Stimulated activated CD8-positive, alpha-beta memory T cell treated with anti-CD3 and anti-CD28 coated beads, Interleukin-15, amount 100 ng/mL, for 48 hours (primary cell): Measurements from ENCODE around the gene PRRC2C.
"Not testable (repeated sequence)": the region's sequence is repeated elsewhere in the genome, so short reads cannot be mapped to it uniquely, and the experiment has no call there.

Experiments
- DNase-seq, 2 donors: peaks; one replicate each; pipeline ENCODE4 v3.0.0-alpha.2; 2020; ENCODE audit warnings: low read depth in 2 of 2

Gene PRRC2C

DNA sequence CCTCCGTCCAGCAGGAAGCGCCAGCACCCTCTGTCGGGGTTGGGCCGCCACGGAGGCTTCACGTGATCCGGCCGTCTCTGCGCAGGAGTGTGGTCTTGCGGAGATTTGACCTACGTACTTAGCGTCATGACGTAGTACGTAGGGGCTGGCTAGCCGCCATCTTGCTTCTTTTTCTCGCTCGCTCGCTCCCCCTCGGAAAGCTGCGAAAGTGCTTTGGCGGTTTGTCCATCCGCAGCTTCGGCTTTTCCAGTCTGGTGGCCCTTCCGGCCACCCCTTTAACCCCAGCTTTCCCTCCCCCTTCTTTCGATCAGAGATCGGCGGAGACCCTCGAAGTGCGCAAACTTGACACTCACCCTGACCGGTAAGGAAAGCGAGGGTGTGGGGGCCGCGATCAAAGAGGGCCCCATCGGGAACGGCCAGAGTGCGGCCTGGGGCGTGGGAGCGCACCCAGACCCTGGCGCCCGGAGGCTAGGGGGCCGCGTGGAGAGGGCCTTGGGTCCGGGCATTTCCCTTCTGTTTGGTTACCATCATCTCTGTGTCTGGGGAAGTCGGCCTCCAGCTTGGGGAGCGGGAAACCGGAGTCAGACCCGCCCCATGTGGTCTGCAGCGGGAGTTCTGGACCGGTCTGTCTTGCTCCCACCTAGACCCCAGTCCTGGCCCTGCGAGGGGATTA, at the start of gene PRRC2C:
Gene PRRC2C (plus strand): TSS at position 156 of the 673 bp plus-strand sequence. CDS start 26,559 bp downstream, outside the sequence.
- DNase-seq = peak; percentile 85 to 88

DNA sequence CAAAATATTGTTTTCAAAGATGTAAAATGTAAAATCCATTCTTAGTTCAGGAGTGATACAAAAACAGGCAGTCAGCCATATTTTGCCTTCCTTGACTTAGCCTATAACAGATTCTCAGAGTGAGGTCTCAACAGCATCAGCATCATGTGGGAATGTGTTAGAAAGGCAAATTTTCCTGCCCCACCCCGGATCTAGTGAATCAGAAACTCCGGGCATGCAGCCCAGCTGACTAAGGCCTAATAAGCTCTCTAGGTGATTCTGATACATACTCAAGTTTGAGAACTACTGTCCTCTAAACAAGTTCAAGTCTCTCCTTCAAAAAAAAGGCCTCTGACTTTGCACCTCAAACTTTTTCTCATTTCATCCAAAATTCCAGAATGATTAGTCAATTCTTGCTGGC, 46.9 kb upstream of the PRRC2C start:
- no peak for DNase-seq

DNA sequence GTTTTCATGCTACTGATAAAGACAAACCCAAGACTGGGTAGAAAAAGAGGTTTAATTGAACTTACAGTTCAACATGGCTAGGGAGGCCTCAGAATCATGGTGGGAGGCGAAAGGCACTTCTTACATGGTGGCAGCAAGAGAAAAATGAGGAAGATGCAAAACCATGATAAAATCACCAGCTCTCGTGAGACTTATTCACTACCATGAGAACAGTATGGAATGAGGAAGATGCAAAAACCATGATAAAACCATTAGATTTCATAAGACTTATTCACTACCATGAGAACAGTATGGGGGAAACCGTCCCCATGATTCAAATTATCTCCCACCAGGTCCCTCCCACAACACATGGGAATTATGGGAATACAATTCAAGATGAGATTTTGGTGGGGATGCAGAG, 45.1 kb upstream of the PRRC2C start:
- DNase-seq = not testable (repeated sequence)

DNA sequence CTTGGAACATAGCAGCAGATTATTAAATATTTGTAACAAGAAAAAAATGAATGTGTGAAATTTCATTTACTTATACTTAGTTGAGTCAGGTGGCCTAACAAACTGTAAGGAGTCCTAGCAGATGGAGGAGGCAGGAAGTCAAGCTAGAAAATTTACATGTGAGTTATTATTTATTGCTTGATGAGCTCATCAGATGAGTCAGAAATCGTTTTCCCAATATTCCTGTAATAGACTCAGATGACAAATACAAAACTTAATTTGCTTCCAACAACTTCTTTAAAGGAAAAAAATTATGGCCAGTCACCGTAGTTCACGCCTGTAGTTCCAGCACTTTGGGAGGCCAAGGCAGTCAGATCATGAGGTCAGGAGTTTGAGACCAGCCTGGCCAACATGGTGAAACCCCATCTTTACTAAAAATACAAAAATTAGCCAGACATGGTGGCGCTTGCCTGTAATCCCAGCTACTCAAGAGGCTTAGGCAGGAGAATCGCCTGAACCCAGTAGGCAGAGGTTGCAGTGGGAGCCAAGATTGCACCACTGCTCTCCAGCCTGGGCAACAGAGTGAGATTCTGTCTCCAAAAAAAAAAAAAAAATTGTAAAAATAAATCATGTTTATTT, 43.9 kb upstream of the PRRC2C start:
- DNase-seq = not testable (repeated sequence)

DNA sequence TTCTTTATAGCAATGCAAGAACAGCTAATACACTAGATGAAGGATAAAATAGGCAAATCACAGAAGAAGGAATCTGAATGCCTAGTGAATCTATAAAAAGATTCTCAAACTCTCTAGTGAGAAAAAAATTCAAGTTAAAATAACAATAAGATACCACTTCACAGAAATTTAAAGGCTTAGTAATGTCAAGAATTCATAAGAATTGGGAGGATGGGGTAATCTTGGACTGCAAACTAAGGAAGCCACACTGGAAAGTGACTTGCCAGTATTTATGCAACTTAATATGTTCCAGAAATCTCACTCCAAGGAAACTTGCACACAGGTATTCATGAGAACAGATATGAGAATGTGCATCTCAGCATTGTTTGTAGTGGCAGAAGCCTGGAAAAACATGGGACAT, 38.9 kb upstream of the PRRC2C start:
- no peak for DNase-seq

DNA sequence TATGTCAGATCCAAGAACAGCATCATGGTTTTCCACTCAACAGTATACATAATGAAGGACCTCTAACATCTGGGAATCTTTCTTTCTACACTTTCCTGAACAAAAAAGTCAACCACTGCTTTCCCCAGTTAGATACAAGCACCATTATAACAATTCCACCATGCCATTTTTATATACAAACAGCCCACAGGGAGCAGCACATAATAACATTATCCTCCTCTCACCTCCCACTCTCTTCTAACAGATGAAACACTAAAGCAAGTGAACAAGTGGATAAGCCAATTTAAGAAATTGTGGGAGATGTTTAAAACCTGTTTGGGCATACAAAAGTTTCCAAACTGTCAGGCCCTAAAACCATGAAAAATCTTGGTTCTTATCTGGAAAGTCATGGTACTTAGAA, 29.4 kb upstream of the PRRC2C start:
- DNase-seq = no peak

DNA sequence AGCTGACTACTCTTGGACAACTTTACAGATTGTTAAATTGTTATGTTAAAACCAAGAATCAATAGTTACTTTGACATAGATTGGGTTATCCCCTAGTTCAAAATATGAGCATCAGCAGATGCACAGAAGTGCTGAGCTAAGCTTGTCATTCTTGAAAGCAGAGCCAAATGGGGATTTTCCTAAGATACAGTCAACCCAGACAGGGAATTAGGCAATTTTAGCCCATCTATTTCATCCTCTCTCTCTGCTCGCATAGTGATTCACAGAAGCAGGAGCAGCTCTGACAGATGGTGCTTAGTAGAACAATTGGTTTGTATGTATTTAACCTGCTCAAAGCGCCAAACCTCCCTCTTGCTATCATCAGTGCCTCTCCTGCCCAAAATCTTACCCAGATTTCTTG, 27.9 kb upstream of the PRRC2C start:
- DNase-seq = no peak

DNA sequence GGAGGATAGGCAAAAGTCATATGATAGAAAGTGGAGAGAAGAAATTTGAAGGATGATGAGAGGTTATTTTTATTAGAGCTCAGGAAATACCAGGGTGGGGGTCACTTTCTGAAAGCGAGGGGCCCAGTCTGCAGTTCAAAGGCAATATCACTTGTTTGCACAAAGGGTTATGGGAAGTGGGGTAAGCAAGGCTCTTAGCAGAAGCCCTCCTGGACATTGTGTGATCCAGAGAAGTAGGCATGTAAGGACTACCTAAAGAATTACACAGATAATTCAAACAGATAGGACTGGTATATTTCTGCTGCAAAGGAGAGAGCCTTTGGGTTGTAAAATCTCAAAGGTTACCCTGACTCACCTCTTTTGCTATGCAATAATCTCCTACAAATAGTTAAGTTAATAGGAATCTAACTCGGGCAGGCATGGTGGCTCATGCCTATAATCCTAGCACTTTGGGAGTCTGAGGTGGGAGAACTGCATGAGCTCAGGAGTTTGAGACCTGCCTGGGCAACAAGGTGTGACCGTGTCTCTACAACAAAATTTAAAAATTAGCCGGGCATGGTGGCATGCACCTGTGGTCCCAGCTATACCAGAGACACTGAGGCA, 25.2 kb upstream of the PRRC2C start:
- no peak for DNase-seq

DNA sequence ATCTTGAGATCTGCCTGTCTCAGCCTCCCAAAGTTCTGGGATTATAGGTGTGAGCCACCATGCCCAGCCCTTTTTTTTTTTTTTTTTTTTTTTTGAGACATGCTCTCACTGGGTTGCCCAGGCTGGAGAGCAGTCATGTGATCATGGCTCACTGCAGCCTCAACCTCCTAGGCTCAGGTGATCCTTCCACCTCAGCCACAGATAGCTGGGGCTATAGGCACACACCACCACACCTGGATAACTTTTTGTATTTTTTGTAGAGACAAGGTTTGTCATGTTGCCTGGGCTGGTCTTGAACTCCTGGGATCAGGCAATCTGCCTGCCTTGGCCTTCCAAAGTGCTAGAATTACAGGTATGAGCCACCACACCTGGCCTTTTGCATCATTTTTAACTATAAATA, 17.7 kb upstream of the PRRC2C start:
- DNase-seq = no peak

DNA sequence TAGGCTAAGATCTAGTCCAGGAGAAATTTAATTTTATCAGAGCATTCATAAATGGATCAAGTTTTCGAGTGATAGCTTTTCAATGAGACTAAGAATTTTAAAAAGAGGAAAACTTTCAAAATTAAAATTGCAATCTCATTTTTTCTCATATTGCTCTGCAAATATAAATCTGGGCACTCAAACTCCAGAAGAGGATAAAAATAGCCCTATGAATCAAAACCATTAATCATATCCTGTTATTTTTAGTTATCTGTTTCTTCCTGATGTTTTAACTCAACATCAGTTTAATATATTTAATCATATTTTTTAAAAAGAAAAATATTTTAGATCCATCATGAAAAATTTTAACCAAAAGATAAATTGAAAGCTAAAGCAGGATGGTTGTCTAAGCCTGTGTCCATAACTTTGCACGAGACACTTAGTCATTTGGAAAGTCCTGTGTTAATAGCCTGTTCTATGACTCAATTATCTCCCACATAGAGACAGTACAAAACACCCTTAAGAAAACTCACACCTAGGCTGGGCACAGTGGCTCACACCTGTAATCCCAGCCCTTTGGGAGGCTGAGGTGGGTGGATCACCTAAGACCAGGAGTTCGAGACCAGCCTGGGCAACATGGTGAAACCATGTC, 17.1 kb upstream of the PRRC2C start:
- DNase-seq = no peak

DNA sequence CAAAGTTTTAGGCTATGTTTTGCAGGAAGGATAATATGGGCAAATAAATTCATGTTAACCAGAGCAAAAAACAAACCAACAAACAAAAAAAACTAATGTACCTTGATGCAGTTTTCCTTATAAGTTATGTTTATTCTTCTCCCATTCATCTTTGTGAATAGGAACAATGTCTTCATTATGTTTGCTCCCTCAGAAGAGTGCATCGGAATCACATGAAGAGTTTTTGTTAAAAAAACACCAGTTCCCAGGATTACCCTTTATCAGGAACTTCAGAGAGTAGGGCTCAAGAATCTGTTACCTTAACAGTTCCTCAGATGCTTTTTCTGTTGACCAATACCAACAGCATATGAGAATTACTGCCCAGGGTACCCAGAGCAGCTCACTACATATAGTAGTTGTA, 14.6 kb upstream of the PRRC2C start:
- DNase-seq = no peak

DNA sequence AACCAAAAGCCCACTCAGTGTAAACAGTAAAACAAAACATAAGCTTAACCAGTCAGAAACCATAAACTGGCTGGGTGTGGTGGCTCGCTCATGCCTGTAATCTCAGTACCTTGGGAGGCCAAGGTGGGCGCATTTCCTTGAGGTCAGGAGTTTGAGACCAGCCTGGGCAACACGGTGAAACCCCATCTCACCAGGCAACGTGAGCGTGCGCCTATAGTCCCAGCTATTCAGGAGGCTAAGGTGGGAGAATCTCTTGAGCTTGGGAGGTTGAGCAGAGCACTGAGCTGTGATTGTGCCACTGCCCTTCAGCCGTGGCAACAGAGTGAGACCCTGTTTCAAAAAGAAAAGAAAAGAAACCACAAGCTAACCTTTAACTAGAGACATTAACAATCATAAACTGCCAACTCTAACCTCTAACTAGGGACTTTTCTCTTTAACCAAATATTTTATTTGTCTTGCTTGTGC, 13.1 kb upstream of the PRRC2C start:
- no peak for DNase-seq

DNA sequence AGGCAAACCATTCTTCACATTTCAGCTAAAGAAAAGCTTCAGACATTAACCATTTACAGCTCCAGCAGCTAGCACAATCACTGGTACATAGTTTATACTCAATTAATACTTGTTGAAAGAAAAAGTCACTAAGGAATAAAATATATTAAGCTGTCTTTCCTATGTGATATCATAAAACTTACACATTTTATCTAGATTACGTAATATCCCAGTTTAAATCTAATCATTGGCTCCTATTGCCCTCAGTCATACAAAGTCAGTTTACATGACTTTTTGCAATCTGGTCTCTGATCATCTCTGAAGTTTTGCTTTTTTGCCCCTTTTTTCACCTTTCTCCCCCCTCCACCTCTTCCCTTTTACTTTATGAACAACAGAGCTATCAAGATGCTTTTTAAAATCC, 8.5 kb upstream of the PRRC2C start:
- no peak for DNase-seq

DNA sequence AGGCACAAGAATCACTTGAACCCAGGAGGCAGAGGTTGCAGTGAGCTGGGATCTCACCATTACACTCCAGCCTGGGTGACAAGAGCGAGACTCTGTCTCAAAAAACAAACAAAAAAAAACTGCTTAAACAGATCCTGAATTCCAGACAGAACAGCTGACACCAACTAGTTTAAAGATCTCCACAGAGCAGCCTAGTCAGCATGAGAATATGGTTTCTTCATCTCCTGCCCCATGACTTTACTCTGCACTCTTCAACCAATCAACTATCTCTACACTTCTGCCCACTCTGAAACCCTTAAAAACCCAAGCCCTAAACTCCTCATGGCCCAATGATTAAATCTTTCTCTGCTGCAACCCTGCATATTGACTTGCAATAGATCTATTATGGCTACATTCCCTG, 7.5 kb upstream of the PRRC2C start:
- no peak for DNase-seq

DNA sequence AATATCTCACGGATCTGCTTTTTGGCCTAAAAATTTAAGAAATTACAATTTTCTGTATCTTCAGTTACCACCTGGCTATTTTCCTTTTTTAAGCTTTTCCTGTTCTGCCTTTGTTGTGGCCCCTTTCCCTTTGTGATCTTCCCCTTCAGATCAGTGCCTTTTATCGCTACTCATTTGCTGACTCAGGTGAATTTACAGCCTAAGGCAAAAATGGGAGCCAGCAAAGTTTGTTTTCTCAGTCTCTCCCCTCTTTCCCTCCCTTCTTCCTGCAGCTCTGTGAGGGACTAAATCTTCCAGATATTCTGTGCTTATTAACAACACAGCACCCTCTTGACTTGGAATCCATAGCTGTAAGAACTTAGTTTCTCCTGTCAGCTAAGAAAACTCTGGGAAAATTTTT, 5.3 kb upstream of the PRRC2C start:
- DNase-seq = no peak

DNA sequence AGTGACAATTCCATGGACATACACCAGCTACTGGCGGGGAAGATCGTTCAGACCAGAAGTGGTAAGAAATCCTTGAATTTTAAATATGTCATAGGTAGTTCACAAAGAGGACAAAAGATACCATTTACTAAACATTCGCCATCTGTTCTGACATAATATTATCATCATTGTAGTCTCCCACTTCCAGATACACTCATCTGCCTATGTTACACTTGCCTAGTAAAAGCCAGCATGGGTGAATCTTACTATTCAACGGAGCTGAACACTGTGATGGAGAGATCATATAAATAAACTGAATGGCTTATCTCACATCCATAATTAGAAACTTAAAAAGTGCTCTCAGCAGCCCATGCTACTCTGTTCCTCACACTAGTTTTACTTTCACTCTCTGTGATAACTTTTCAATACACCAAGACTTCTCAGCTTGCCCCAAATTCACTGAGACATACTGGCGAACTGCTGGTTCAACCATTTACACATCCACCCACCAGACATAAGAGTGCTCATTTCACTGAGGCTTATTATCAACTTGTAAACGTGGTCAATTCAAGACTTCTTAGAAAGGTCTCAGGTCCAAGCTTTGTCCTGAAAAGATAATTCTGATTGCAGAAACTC, 463 bp upstream of the PRRC2C start:
- no peak for DNase-seq

DNA sequence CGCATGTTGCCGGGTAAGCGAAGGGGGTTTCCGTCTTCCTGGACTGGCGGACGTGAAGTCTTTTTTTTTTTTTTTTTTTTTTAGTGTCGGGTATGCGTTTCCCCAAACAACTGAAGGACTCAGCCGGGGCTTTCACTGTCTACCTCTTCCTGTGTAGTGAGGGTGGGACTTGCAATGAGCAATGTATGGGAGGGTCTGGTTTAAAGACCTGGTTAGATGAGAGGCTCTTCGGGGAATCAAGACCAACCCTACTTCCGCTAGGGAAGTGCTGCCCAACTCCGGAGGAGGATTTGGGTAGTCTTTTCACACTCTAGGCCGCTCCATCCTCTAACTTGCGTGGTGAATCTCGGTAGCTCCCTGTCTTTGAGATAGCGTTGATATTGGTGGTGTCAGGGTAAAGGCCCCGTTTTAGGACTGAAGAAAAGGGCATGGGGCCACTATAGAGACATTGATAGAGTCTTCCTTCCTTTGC, 754 bp downstream of the PRRC2C start:
- peak; percentile 39 to 56 for DNase-seq

DNA sequence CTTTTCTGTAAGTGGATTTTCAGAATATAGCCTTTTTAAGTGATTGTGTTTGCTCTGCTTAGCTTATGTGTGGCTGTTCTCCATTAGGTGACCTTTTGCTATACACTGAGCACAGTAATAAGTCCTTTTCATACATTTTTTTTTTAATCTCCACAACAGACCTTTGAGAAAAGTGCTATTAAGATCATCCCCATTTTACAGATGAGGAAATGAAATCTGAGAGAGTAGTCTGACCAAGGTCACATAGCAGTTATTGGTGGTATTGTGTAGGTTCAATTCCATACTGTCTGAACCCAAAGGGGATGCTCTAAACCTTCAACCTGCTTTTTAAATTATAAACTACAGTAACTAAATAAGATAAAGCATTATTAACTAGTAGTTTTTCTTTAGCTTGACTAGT, 1.7 kb downstream of the PRRC2C start:
- no peak for DNase-seq

DNA sequence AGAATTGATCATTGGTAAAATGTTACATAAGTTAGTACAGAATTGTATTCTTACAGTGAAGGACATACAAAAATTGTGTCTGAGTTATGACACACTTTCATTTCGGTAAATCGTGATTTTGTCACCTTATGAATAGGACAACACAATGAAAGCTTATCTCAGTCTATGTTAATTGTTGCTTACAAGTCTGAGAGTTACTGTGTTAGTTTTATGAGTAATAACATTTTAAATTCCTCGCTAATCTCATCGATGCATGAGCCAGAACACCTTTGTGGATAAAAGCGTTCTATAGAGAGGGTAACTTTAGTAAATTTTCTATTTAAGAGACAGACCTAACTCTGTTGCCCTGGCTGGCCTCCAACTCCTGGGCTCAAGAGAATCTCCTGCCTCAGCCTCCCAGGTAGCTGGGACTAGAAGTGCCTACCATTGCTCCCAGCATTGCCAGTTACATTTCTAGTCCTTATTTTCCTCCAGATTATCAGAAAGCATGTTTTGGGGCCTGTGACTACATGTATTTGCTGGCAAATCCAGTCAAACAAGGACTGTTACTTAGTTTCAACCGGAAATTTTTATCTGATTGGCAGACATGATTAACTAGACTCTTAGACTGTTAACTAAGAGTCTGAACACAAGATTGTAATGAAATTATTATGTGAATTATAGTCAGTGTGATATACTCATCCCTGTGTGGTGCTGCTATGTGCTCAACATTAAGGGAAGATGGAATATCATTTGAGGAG, 3.0 kb downstream of the PRRC2C start:
- DNase-seq = no peak

DNA sequence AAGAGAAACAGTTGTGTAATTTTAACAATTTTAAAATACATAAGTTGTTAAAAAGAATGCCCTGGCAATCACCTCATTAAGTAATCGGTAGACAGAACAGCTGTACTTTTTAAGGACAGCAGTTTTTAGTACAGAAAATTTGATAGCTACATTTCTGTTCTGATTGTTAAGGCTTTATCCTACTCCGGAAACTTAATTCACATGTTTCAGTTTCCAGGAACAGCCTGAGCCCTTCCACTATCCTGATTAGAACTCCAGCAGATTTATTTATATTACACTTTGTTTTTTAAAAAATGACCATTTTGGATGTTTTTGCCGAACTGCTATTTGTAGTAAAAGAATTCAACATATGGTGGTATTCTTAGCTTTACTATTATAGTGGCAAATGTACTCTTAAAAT, 8.7 kb downstream of the PRRC2C start:
- no peak for DNase-seq

DNA sequence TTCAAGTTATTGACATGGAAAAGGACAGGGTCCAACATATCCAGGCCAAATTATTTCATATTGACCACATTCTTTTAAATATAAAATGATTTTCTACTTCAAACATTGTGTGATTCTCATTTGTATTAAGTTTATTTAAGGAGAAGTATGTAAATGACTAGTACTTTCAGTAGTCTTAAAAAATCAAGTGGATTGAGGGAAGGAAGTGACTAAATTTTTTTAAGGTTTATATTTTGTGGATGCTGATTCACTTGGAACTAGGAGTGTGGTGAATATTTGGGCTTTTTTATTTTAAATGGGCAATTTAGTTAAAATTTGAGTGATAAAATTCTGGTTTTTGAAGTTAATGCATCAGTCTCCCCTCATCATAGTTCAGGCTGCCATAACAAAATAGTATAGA, 10.1 kb downstream of the PRRC2C start:
- no peak for DNase-seq

DNA sequence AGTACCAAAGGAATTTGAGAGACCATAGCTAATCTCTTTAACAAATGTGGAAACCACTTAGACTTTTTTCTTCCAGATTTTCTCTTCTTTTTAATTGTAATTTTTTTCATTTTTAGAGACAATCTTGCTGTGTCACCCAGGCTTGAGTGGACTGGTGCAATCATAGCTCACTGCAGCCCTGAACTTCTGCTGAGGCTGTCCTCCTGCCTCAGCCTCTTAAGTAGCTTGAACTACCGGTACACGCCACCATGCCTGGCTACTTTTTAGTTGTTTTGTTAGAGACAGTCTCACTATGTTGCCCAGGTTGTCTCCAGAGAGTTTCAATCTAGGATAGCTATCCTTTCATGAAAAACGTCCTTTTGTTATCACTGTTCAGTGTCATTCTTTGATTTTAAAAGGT, 15.0 kb downstream of the PRRC2C start:
- DNase-seq = no peak
